Activated CD8-positive, alpha-beta memory T cell treated with anti-CD3 and anti-CD28 coated beads, Interleukin-2, amount 50 U/mL, for 24 hours (primary cell): ENCODE measurements around the gene FOXP2.
"Not testable (repeated sequence)": the region's sequence is repeated elsewhere in the genome, so short reads cannot be mapped to it uniquely, and the experiment has no call there.

Source experiments
- DNase-seq: peaks from one replicate; pipeline ENCODE4 v3.0.0-alpha.2; 2020; ENCODE audit errors: extremely low read depth

The FOXP2 gene

GRCh38 chr7:114414156-114415063 is at the start of gene FOXP2:
Gene FOXP2 (plus strand): TSS chr7:114414815. CDS start chr7:114426512, 11,697 bp downstream.
- DNase-seq, result no peak

GRCh38 chr7:114365791-114366190 is 48.8 kb upstream of the FOXP2 start:
- DNase-seq, result no peak

DNA sequence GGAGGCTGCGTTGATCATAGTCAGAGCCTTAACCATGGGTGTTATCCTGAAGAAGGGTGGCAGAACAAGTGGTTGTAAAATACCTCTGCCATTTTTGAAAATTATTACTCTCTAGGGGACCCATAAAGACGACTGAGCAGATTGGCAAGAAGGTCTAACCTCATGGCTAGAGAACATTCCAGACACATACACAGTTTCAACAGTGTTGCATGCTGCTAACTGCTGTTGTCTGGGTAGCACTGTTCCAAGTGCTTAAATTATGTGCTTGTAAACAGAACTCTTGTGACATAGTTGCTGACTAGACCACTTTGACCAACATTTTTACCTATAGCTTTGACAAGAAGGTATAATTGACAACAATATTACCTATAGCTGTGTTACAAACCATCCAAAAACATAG is 46.1 kb upstream of the FOXP2 start:
- DNase-seq, result no peak

- no peak for DNase-seq
These were observed 45.3 kb upstream of the FOXP2 start for GRCh38 chr7:114369294-114369693.

GRCh38 chr7:114372619-114373018 is 42.0 kb upstream of the FOXP2 start:
- DNase-seq, result no peak

- no peak for DNase-seq
These were observed 38.7 kb upstream of the FOXP2 start for GRCh38 chr7:114375907-114376306.

GRCh38 chr7:114383946-114384345 is 30.7 kb upstream of the FOXP2 start:
- DNase-seq, result not testable (repeated sequence)

DNA sequence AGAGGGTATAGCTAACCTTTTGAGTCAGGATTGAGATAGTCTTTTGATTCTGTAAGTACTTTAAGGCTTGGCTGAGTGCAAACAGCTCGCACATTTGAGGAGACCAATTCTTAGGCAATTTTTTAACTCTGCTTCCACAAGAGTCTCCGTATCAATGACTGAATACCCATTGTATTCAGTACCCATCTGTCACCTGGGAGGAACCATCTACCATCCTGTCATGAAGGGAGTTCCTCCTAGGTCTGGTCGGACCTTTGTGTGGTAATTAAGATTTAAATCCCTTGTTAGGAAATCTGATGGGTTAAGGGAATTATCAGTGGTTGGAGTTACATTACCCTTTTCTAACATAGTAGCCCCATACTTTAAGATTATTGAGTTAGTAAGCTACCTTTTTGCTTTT is 30.3 kb upstream of the FOXP2 start:
- DNase-seq, result not testable (repeated sequence)

DNA sequence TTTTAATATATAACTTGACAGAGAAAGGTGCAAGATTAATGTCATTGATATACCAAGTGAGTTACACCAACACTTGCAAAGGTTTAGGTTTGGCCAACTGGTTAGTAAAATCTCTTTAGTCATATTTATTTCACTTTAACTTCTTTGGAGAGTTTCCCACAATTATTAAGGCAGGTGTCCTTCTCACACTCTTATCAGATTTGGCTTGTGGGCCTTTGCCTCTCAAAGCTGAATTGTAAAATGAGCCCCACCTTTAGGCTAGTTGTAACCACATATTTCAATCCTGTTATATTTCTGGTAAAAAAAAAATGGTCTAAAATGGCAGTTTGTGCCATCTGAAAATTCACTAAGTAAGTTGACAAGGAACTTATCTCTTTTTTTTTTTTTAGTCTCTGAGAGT is 26.6 kb upstream of the FOXP2 start:
- DNase-seq, result no peak

- no peak for DNase-seq
These were observed 21.9 kb upstream of the FOXP2 start for GRCh38 chr7:114392686-114393085.

GRCh38 chr7:114402876-114403635 is 11.6 kb upstream of the FOXP2 start:
- DNase-seq, result no peak

DNA sequence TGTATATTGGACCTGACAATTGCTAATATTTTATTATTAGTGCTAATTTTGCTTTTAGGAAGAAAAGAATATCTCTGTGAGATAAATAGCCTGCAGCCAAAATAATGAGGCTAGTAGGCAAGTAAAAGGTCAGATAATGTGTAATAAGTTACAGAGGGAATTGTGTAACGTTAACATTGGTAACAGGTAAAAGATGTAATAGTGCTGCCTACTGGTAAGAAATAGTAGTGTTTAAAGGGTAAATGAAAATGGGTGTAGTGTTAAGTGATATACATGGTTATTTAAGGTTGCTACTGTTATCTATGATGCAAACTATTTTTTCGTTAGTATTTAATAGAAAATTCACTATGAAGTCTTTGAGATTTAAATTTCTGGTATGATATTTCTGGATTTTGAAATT is 9.2 kb upstream of the FOXP2 start:
- no peak for DNase-seq

- no peak for DNase-seq
These were observed 4.9 kb upstream of the FOXP2 start for GRCh38 chr7:114409750-114410149.

DNA sequence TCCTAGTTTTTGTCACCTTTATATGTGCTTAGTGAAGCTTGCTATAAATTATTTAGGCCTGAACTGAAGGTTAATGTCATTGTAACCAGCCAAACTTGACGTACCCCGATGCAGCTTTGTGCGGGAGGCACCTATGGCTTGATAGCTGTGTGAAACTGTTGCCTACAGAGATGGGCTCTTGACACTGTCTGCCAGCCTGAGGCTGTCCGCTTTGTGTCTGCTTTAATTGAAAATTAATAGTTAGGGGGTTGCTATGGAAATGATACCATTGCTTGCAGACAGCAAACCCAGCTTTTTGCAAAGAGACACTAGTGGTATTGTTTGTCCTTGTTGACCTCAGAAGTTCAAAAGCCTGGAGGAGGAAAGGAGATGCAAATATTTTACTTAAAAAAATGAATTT is 2.1 kb upstream of the FOXP2 start:
- no peak for DNase-seq

DNA sequence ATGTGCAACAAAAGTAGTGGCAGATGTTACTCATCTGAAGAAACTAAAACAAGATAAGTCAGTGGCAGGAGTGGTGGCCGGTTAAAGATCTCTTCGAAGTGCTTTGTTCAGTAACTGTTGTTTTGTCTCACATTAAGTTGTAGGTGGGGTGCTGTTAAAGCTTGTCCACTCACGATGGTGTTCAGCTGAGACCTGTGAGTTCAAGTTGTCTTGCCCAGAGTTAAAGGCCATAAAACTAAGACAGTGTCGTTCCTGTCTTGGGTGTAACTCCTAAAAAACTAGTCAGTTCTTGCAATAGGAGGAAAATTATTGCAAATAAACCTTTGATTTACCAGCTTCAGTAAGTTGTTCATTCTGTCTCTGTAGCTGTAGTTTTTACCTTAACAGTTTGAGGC is 857 bp upstream of the FOXP2 start:
- no peak for DNase-seq

- no peak for DNase-seq
These were observed 712 bp downstream of the FOXP2 start for GRCh38 chr7:114415064-114415989.

DNA sequence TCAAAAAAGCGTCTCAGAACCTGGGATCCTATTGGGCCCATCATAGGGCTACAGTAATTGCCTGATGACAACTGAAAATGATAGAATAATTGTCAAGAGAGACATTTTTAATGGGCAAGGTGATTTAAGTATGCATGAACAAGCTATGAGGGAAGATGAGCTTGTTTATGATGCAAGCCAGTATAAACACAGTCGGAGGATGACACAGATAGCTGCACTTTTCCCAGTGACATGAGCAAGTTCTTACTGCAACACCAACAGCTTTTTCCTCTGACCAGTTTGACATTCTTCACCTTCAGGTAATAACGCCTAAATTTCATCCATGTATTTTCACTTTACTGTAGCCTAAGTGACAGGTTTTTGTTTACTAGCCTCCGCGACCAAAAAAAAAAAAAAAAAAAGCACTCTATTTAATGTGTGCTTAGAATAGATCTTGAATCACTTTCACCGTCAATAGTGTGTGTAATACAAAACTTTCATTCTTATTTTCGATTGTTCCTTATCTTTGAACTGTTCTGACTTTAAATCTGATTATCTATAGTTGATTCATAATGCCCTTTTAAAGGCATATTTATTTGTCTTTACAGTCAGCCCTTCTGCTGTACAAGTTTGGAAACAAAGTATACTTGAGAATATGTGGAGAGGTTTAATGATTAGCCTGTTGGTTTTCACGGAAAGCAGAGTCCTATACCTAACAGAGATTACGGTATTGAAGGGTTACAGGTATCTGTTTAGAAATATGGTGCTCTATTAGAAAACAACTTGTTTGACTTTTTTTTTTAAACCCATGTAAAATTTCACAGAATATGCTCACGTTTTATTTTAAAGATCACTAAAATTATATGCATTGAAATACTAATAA is 1.7 kb downstream of the FOXP2 start:
- DNase-seq, result no peak

- no peak for DNase-seq
These were observed 2.7 kb downstream of the FOXP2 start for GRCh38 chr7:114417290-114417689.

DNA sequence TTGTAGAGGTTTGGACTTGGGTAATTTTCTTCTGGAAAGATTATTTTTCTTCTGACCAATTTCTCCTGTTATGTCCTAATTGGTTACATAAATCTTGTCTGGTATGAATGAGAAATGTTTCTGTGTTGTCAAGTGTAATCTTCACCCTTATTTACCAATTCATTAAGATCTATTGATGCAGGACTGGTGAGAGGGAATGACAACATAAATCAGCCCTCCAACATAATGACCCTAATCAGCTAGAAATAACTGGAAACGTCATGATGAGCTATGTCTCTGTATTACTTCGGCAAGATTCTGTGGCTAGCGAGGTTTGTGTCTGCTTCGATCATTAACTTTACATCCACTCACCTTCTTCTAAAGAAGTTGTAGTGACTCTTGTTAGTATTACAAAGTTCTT is 3.5 kb downstream of the FOXP2 start:
- no peak for DNase-seq

DNA sequence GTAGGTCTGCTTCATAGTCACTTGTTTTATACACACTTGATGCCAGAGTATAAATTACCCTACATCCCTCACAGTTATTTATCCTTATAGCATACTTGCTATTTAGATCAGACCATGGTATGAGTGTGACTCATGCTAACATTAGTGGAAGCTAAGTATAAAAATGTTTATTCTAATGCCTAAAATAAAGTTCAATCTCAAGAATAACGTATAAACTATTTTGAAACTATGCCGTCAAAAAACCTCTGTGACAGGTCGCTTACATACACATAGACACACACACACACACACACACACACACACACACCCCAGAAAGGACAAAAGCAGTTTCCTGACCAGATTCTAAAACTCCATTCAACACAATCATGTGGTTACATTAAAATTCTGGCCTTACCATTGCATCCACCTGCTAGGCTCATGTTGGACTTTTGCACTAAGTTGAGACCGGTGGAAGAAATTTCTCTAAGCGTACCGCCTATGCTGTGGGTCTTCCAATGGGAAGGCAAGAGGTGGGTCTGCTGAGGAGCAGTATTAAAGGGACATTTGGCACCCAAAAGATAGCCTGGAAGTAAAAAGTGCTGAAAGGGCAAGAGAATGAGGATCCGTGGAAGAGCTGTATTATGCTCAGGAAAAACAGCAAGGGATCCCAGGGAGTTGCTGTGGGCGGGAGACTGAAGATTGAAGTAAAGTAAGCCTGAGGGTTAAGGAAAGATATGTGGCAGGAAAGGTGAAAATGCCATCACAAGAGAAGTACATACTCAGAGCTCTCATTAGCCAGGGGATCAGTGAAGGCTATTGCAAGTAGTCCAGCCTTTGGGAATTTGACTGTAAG is 5.0 kb downstream of the FOXP2 start:
- DNase-seq, result no peak
